ENCODE data around the gene MEGF8. TPM values are rescaled to one million over a fixed set of nuclear protein-coding genes. Genes with fewer than 3 reads are reported as not detected.

The MEGF8 gene
- total and polyA plus RNA-seq, 10 of the 15 experiments (the other 5 are each of a cell fraction or from before 2014, with no cell fraction given), result 0.43 to 12.8 (median 2.7) TPM

DNA sequence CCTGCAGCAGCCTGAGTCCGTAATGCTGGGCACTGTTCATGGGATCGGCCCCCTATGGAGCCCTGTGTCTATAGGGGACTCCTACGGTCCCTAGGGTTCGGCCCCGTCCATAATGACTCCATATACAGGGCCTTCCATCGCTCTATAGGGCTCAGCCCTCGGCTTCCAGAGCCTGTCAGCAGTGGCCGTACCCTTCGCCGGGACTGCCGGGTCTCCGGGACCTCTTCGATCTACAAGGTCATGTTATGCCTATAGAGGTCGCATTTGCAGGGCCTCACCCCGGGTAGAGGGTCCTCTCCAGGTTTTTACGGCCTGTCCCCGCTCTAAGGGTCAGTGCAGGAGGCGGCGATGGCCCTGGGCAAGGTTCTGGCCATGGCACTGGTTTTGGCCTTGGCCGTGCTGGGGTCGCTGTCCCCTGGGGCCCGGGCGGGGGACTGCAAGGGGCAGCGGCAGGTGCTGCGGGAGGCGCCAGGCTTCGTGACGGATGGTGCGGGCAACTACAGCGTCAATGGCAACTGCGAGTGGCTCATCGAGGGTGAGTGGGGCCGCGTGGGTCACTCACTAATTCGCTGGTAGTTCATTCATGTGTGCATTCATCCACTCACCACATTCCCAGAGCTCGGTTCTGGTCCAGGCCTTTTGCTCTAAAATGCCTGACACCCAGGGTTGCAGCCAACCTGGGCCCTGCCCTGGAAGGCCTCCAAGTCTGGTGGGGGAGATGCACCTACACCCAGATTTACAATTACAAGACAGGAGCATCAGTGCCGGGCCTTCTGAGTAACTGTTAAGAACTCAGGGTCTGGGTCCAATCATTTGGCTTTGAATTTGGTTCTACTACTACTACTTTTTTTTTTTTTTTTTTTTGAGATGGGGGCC lies 699 bp downstream of the MEGF8 start:
- no peaks in the 10 kb centered on the region for H3K9me3 ChIP-seq (replicated peaks; ENCODE audit: control insufficient read depth, insufficient read depth, low read length)
- FAIRE-seq (peak; percentile 62), ATAC-seq (peak; percentile 43), DNase-seq (ENCODE audit: low read depth, low spot score) (no peak)
- ChIA-PET SMC1A (ENCODE audit: uncharacterized antibody, unreplicated experiment) (no interaction called here), POLR2A (interaction anchor here (0.7 to 1.0 kb wide), 2 partner anchors 250 to 314 kb away, joined by 3 read pairs; partner anchors contain the start of gene ZNF574), RAD21 (ENCODE audit: unreplicated experiment) (interaction anchor here (0.7 kb wide), 1 partner anchor 75 kb away, joined by 3 read pairs; no protein-coding TSS in a partner anchor), CTCF (interaction anchor here (1.3 to 2.9 kb wide), 2 partner anchors 15 to 75 kb away, joined by 3 to 11 read pairs; no protein-coding TSS in a partner anchor)
- in situ Hi-C loops (cut with MboI) (no loop called here), intact Hi-C loops (cut with micrococcal nuclease; ENCODE audit: unreplicated experiment) (loop anchor here (1.0 to 10.0 kb wide), 4 partner anchors 71 to 221 kb away; no protein-coding TSS in a partner anchor)
- H2AFZ ChIP-seq (ENCODE audit: control insufficient read depth, low read depth, low read length), result peak overlapping the region; percentile 95
- peaks cover 7% of the 10 kb centered on the region for H3K4me1 ChIP-seq (ENCODE audit: control insufficient read depth, insufficient read depth, low read length)
- H3K36me3 ChIP-seq (ENCODE audit: control insufficient read depth in 2 of 2, insufficient read depth in 2 of 2, low read length in 1 of 2), result no peaks in the 10 kb centered on the region
- TSS peak; percentile 88 for BruUV-seq (replicated peaks)
- peak overlapping the region; percentile 92 for H3K9ac ChIP-seq (ENCODE audit: control insufficient read depth, insufficient read depth, low read length)
- H4K20me1 ChIP-seq (ENCODE audit: control insufficient read depth, insufficient read depth), result no peaks in the 10 kb centered on the region
- H3K4me2 ChIP-seq (ENCODE audit: control insufficient read depth, insufficient read depth), result peak overlapping the region; percentile 91
- H3K27ac ChIP-seq (ENCODE audit: control insufficient read depth, insufficient read depth), result peak overlapping the region; percentile 57
- 5% methylated on average over 37 of the region's 37 CpGs for WGBS (ENCODE audit: insufficient coverage, insufficient replicate concordance, low lambda C conversion rate, missing lambda C conversion rate)
- peak; percentile 10 to 31 (median 30); a peak in 5 of 6 replicates for TF ChIP-seq CTCF (IDR thresholded peaks at IDR 0.05 in 2 of 3, conservative IDR thresholded peaks at IDR 0.05 in 1 of 3; ENCODE audit: control insufficient read depth in 2 of 3, extremely low read depth in 1 of 3, insufficient read depth in 1 of 3, low read depth in 3 of 3, low read length in 3 of 3)
- no peak for TF ChIP-seq CBX3 (IDR thresholded peaks at IDR 0.05; ENCODE audit: borderline replicate concordance, low read depth)
- TF ChIP-seq MEF2B (IDR thresholded peaks at IDR 0.05; ENCODE audit: partially characterized antibody, poor library complexity, severe bottlenecking), result peak; percentile 36
- 0 out of 2 replicates have a peak, but pooled peaks have one; percentile 20 for TF ChIP-seq GATAD2B (conservative IDR thresholded peaks at IDR 0.05; ENCODE audit: low read depth)
- TF ChIP-seq BHLHE40 (IDR thresholded peaks at IDR 0.05; ENCODE audit: borderline replicate concordance in 1 of 2, low read depth in 2 of 2, low read length in 1 of 2), result peak in 1 of 2 experiments; percentile 38; a peak in 1 of 4 replicates
- TF ChIP-seq ZNF274 (IDR thresholded peaks at IDR 0.05; ENCODE audit: insufficient read depth, insufficient read length), result no peak
- TF ChIP-seq NR2F1 (conservative IDR thresholded peaks at IDR 0.05), result peak; percentile 79
- peaks cover 3 to 4% of the 10 kb centered on the region in 2 experiments; a peak in 2 of 4 replicates for H3K27me3 ChIP-seq (replicated peaks in 1 of 2; ENCODE audit: control insufficient read depth in 2 of 2, insufficient read depth in 2 of 2, low read length in 1 of 2)
- H3K79me2 ChIP-seq (ENCODE audit: control insufficient read depth, insufficient read depth, low read length), result peaks cover 13% of the 10 kb centered on the region
- H3K4me3 ChIP-seq, result peak overlapping the region; percentile 93

Measured in GM12878 (cell line).